Heart right ventricle (tissue), 16 donors: ENCODE data around the gene XPO6. TPM values are rescaled to one million over a fixed set of nuclear protein-coding genes. Genes with fewer than 3 reads are reported as not detected.

Experiments used
- ATAC-seq, 8 donors: fragments of 200-7000 bp; cut with Tn5 transposase; one replicate each; pipeline ENCODE4 v1.9.1; 2020; ENCODE audit warnings: mild to moderate bottlenecking in 8 of 8, moderate library complexity in 8 of 8, moderate number of reproducible peaks in 1 of 8
- DNase-seq, 2 donors: peaks; one replicate each; pipeline ENCODE4 v3.0.0-alpha.2; 2020
- H3K27ac ChIP-seq, 10 donors: fragments of 200-600 bp; sonication (generic) in 2 of 10; one replicate each; pipeline versions ENCODE4 v1.5.0 to v1.8.0; 2020 to 2022; ENCODE audit warnings: mild to moderate bottlenecking in 3 of 10
- H3K27me3 ChIP-seq, 7 donors: fragments of 200-600 bp; one replicate each; pipeline ENCODE4 v1.8.0; 2021 to 2022; ENCODE audit warnings: mild to moderate bottlenecking in 2 of 7
- H3K36me3 ChIP-seq, 9 donors: fragments of 200-600 bp; sonication (generic) in 1 of 9; one replicate each; pipeline versions ENCODE4 v1.5.0 to v1.8.0; 2020 to 2022; ENCODE audit warnings: mild to moderate bottlenecking in 2 of 9
- H3K4me1 ChIP-seq, 9 donors: fragments of 200-600 bp; sonication (generic) in 1 of 9; one replicate each; pipeline versions ENCODE4 v1.5.0 to v1.8.0; 2020 to 2022; ENCODE audit warnings: mild to moderate bottlenecking in 4 of 9
- H3K4me3 ChIP-seq, 10 donors: fragments of 200-600 bp; sonication (generic) in 2 of 10; one replicate each; pipeline versions ENCODE4 v1.5.0 to v1.8.0; 2020 to 2022; ENCODE audit warnings: mild to moderate bottlenecking in 7 of 10, moderate library complexity in 2 of 10
- H3K9me3 ChIP-seq, 11 donors: fragments of 200-600 bp in 10 of 11; sonication (generic) in 2 of 11; one replicate each; pipeline versions ENCODE4 v1.5.0 to v1.8.0; 2013 to 2022; ENCODE audit warnings: mild to moderate bottlenecking in 2 of 11, control low read depth in 1 of 11, moderate library complexity in 1 of 11
- CTCF ChIP-seq, 9 donors: fragments of 200-600 bp; sonication (generic) in 2 of 9; IDR thresholded peaks; one replicate each; pipeline versions ENCODE4 v1.5.0 to v1.8.0; 2021 to 2022; ENCODE audit warnings: antibody characterized with exemption in 9 of 9, mild to moderate bottlenecking in 5 of 9, moderate library complexity in 1 of 9
- WGBS, 2 donors: extraction: QIAGEN DNeasy Blood & Tissue Kit; methylation state at CpG; one replicate each; pipeline ENCODE4 v1.1.7; 2013; ENCODE audit warnings: inconsistent platforms in 1 of 2; 5-methylcytosine and 5-hydroxymethylcytosine counted together
- intact Hi-C, 10 donors: fragments of 100-400 bp; cut with DNase I; formaldehyde crosslinking; loops; one replicate each; pipeline versions ENCODE4 v1.11.1 to v1.14.2; 2022
- polyA plus RNA-seq, 2 donors: library from polyadenylated mRNA; stranded (reverse); fragments of 200-250 nt; gene quantifications; one replicate each; pipeline ENCODE4 v1.2.3, GENCODE V29; 2013
- total RNA-seq, 10 donors: library from RNA; stranded (reverse); fragmentation: NEBNext Ultra II Directional in 3 of 10; extraction: Animal tissue kit (Norgen Biotek cat#: 25700) in 3 of 10; gene quantifications; one replicate each; pipeline versions ENCODE4 v1.2.1 to v1.2.4, GENCODE V29; 2021 to 2023
- donor health status: Arrhythmogenic right ventricular cardiomyopathy.
- donor health status: ischemic (EF 13 %, LVEDD 7.1; RV severe dilation, severe dysfunction).
- donor health status: healthy with polysubstance abuse.
- donor health status: DM: no; HTN: yes; CAD: no.
- donor health status: DM: no; HTN: no; CAD: no.
- donor health status: ischemic (EF 25% LVEDD 6.9; RV normal size, moderate dysfunction).
- donor health status: ischemic (EF 25% LVEDD 5.7; RV mildly dilated, moderate dysfunction).
- donor health status: healthy.
- donor health status: DM: yes; HTN: yes; CAD: no.
- donor health status: Ischemic cardiomyopathy.
- donor health status: ischemic (EF 35%, LVEDD 5.7; RV mildly dilated, moderate dysfunction).
- donor health status: nonischemic (EF 11% LVEDD 7.7; RV severe dilation, severe dysfunction).
- donor health status: DM: yes; HTN: yes; CAD: no.
- donor health status: PGD.
- donor health status: ischemic (EF 29% LVEDD 5.4; RV normal size, mild dysfunction).
- donor health status: nonischemic (EF 23%, LVEDD 6.1; RV moderate dilation, normal function).

XPO6 gene
- total and polyA plus RNA-seq, 12 donors: 22.1 to 41.8 (median 29.3) TPM

- Histone ChIP-seq H3K4me1 (peaks cover 0 to 61% (median 8%) of the 10 kb centered on the region in 9 donors), H3K36me3 (peaks cover 0 to 99% (median 19%) of the 10 kb centered on the region in 9 donors), H3K9me3 (no peaks in the 10 kb centered on the region), H3K4me3 (no peak overlapping the region), H3K27ac (peak overlapping the region in 1 of 10 donors; percentile 7), H3K27me3 (no peaks in the 10 kb centered on the region)
- 73 to 80% methylated on average over 6 of the region's 6 CpGs for WGBS, 2 donors
- ATAC-seq (peak in 1 of 8 donors; percentile 38), DNase-seq (no peak)
- no peak for TF ChIP-seq CTCF (IDR thresholded peaks at IDR 0.05)
- intact Hi-C loops: no loop called here
Observed at GRCh38 chr16:28204622-28205021, 7.1 kb downstream of the XPO6 start.

- DNase-seq (no peak), ATAC-seq (peak in 6 of 8 donors; percentile 20 to 48 (median 33))
- no peaks in the 10 kb centered on the region for H3K9me3 ChIP-seq
- no peaks in the 10 kb centered on the region for H3K27me3 ChIP-seq
- H3K4me3 ChIP-seq: no peak overlapping the region
- peaks cover 0 to 57% (median 8%) of the 10 kb centered on the region in 9 donors for H3K4me1 ChIP-seq
- WGBS, 2 donors: 69 to 74% methylated on average over 4 of the region's 4 CpGs
- no peak for TF ChIP-seq CTCF (IDR thresholded peaks at IDR 0.05)
- intact Hi-C loops: no loop called here
- peak overlapping the region in 1 of 10 donors; percentile 7 for H3K27ac ChIP-seq
- peaks cover 0 to 99% (median 19%) of the 10 kb centered on the region in 9 donors for H3K36me3 ChIP-seq
Observed at GRCh38 chr16:28204204-28204603, 7.6 kb downstream of the XPO6 start.

GRCh38 chr16:28202147-28202746 lies 9.5 kb downstream of the XPO6 start:
- peaks cover 0 to 87% (median 19%) of the 10 kb centered on the region in 9 donors for H3K36me3 ChIP-seq
- WGBS, 2 donors: 89 to 94% methylated on average over 6 of the region's 6 CpGs
- H3K4me3 ChIP-seq: no peak overlapping the region
- intact Hi-C loops: no loop called here
- no peaks in the 10 kb centered on the region for H3K9me3 ChIP-seq
- no peak for ATAC-seq
- peaks cover 0 to 42% (median 8%) of the 10 kb centered on the region in 9 donors for H3K4me1 ChIP-seq
- peak overlapping the region in 1 of 10 donors; percentile 64 for H3K27ac ChIP-seq
- no peak for DNase-seq
- no peak for TF ChIP-seq CTCF (IDR thresholded peaks at IDR 0.05)
- no peaks in the 10 kb centered on the region for H3K27me3 ChIP-seq

- Histone ChIP-seq H3K9me3 (no peaks in the 10 kb centered on the region), H3K4me1 (peaks cover 0 to 35% (median 8%) of the 10 kb centered on the region in 9 donors), H3K27me3 (no peaks in the 10 kb centered on the region), H3K36me3 (peaks cover 0 to 71% (median 12%) of the 10 kb centered on the region in 9 donors), H3K4me3 (no peak overlapping the region), H3K27ac (no peak overlapping the region)
- intact Hi-C loops: no loop called here
- TF ChIP-seq CTCF (IDR thresholded peaks at IDR 0.05): no peak
- ATAC-seq (no peak), DNase-seq (no peak)
- whole genome bisulfite sequencing, 2 donors: 87 to 95% methylated on average over 5 of the region's 5 CpGs
Observed at GRCh38 chr16:28200661-28201060, 11.1 kb downstream of the XPO6 start.
